HG02610 (cell line): ENCODE data around the gene VASN.
"Not testable (repeated sequence)": the region's sequence is repeated elsewhere in the genome, so short reads cannot be mapped to it uniquely, and the experiment has no call there.

Experiments
- ATAC-seq: cut with Tn5 transposase; IDR thresholded peaks from one replicate; pipeline ENCODE4 v1.9.1; 2021; ENCODE audit warnings: mild to moderate bottlenecking, moderate library complexity; ENCODE audit not compliant: unreplicated experiment

The VASN gene

DNA sequence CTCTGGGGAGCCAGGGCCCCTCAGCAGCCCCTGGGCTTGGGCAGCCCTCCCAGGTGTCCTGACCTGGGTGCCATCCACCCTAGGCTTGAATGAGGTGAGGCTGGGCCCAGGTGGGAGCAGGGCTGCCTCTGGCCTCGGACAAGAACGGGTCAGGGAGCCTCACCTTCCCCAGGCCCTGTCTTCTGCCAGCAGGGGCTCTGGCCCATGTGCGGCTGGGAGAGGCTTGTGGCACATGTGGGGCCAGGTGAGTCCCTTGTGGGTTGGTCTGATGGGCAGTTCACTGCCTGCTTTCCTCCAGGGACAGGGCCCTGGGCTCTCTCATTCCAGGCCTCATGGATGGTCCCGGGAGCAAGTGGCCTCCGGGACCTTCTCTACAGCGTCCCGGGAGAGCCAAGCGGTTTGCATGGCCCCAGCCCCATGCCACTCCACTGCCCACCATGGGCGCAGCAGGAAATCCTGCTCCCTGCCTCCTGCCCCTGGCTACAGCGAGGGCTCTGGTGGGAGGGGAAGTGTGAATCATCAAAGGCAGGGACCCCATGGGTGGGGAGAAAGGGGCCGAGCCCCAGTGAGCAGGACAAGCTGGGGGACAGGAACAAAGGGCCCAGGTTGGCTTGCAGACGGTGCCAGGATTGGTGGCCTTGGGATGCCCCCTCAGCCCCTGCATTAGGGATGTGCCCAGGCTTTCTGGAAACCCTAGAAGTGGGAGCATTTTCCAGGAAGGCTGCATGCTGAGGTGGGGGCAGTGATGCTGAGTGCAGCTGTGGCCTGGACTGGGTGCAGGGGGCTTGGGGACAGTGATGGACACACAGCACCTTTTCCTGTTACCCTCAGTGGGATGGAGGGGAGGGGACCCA is 12.2 kb downstream of the VASN start:
- ATAC-seq: no peak

GRCh38 chr16:4384509-4384942 is 12.9 kb downstream of the VASN start:
- no peak for ATAC-seq

GRCh38 chr16:4385066-4385788 is 13.6 kb downstream of the VASN start:
- ATAC-seq: no peak

GRCh38 chr16:4385789-4386450 is 14.3 kb downstream of the VASN start:
- ATAC-seq: no peak

DNA sequence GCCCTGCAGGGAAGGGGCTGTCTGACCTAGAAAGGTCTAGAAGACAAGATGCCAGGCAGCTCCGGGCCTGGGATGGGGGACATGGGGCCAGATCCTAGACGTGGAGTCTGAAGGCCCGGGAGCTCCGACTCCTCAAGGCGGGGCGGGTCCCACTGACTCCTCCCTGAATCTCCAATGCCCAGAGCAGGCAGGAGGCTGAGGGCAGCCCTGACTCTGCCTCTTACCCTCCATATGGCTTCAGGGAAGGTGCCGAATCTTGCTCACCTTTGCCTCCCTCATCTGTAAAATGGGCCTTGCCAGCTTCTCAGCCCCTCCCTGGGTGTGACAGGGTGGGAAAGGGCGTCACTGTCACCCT is 14.8 kb downstream of the VASN start:
- no peak for ATAC-seq

- ATAC-seq: no peak
Measured at GRCh38 chr16:4386951-4387565, 15.4 kb downstream of the VASN start.

GRCh38 chr16:4387781-4388180 is 16.1 kb downstream of the VASN start:
- ATAC-seq: no peak

DNA sequence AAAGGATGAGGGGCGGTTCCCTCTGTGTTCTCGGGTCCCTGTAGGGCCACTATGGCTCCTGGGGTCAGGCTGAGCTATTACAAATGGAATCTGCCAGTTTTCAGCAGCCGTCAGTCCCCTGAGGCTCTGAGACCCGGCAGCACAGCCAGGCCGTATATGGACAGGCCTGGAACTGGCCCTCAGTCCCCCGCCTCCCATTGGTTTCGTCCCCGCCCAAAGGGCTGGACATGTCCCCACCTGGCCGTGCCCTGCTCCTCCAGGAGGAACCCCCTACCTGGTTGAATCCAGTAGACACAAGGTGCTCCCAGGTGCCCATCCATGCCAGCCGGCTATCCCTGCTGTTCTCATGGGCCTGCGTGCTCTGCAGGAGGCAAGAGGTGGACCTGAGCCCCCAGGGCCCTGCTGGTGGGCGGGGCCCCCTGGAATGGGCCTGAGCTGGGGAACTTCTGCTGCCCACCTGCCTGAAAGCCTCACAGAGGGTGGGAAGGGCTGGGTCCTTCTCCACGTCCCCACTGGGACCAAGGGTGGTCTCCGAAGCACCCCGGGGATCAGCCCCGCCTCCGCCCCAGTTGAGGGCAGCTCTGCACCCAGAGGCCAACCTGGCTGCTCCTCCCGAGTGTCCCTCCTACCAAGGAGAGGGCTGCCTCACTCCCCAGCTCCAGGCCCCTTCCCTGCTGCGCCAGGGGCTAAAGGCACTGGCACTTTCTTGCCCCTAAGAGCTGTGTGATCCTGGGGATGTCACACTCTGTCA is 16.8 kb downstream of the VASN start:
- ATAC-seq: no peak

DNA sequence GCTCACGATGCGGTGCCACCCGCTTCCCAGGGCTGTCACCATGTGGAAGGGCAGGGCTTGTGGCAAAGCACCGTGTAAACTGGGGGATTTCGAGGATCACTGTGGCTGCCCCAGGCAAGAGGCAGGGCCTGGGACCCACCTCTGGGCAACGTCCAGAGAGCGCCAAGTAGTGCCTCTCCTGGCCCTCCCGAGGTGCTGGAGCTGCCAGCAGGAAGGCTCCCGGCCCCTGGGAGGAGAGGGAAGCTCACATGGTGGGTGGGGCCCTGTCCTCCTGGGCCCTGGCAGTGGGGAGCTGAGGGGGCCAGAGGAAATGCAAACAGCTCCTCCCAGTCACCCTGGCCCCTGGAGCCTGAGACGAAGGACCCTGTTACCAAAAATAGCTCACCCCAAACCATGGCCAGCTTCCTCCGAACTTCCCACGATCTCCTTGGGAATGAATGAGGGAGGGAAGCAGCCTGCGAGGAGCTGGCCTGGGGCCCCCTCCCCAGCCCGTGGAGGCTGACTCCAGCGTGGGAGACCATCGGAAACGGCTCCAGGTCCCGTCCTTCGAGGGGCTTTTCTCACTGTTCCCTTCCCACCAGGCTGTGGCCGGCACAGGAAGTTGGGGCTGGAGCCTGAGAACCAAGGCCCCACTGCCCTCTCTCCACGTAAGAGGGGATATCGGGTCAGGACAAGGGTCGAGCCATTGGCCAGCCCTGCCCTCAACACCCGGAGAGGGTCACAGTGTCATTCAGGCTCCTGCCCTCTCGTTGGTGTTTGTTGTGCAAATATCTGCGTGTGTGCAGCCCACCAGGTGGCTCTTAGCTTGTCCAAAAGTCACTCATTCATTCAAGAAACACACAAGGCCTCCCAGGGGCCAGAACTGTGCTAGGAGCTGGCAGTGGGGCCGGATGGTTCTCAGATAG is 17.7 kb downstream of the VASN start:
- ATAC-seq: no peak

- no peak for ATAC-seq
Measured at GRCh38 chr16:4390266-4391260, 18.9 kb downstream of the VASN start.

GRCh38 chr16:4391631-4392381 is 20.2 kb downstream of the VASN start:
- ATAC-seq: no peak

- ATAC-seq: no peak
Measured at GRCh38 chr16:4392382-4393239, 21.0 kb downstream of the VASN start.

- ATAC-seq: no peak
Measured at GRCh38 chr16:4393240-4393600, 21.6 kb downstream of the VASN start.

GRCh38 chr16:4393850-4394249 is 22.2 kb downstream of the VASN start:
- ATAC-seq: not testable (repeated sequence)

- no peak for ATAC-seq
Measured at GRCh38 chr16:4395055-4395726, 23.5 kb downstream of the VASN start.

DNA sequence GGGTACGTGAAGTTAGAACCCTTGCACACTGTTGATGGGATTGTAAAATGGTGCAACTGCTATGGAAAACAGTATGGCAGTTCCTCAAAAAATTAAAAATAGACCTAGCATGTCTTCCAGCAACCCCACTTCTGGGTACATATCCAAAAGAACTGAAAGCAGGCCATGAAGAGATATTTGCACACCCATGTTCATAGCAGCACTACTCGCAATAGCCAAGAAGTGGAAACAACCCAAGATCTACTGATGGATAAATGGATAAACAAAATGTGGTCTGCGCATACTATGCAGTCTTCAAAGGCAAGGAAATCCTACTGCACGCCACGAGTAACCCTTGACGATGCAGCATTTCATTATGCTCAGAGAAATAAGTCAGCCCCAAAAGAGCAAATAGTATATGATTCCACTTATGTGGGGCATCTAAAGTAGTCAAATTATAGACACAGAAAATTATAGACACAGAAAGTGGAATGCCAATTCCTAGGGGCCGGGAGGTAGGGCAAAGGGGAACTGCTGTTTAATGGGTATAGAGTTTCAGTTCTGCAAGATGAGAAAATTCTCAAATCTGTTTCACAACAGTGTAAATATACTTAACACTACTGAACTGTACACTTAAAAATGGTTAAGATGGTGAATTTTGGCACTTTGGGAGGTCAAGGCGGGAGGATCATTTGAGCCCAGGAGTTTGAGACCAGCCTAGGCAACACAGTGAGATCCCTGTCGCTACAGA is 27.5 kb downstream of the VASN start:
- ATAC-seq: no peak
